Measurements from ENCODE around the gene PTRHD1. TPM values are rescaled to one million over a fixed set of nuclear protein-coding genes. Genes with fewer than 3 reads are reported as not detected.

Gene PTRHD1
- total RNA-seq, 1 donor from 2014 or later, result 42.7 TPM

- Mint-ChIP-seq H3K27me3 (ENCODE audit: low read depth) (no peaks in the 10 kb centered on the region), H3K4me3 (no peak overlapping the region), H3K36me3 (ENCODE audit: low read depth) (peaks cover 22% of the 10 kb centered on the region), H3K9me3 (no peaks in the 10 kb centered on the region), H3K4me1 (no peaks in the 10 kb centered on the region), H3K27ac (ENCODE audit: unreplicated experiment) (no peak overlapping the region)
- TF ChIP-seq, protein P1, sequence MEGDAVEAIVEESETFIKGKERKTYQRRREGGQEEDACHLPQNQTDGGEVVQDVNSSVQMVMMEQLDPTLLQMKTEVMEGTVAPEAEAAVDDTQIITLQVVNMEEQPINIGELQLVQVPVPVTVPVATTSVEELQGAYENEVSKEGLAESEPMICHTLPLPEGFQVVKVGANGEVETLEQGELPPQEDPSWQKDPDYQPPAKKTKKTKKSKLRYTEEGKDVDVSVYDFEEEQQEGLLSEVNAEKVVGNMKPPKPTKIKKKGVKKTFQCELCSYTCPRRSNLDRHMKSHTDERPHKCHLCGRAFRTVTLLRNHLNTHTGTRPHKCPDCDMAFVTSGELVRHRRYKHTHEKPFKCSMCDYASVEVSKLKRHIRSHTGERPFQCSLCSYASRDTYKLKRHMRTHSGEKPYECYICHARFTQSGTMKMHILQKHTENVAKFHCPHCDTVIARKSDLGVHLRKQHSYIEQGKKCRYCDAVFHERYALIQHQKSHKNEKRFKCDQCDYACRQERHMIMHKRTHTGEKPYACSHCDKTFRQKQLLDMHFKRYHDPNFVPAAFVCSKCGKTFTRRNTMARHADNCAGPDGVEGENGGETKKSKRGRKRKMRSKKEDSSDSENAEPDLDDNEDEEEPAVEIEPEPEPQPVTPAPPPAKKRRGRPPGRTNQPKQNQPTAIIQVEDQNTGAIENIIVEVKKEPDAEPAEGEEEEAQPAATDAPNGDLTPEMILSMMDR (conservative IDR thresholded peaks at IDR 0.05), result no peak
- no peak for DNase-seq (ENCODE audit: low read depth, low spot score)
Measured at GRCh38 chr2:24763843-24764242, 29.3 kb downstream of the PTRHD1 start.

- Mint-ChIP-seq H3K27me3 (ENCODE audit: low read depth) (no peaks in the 10 kb centered on the region), H3K4me3 (no peak overlapping the region), H3K4me1 (no peaks in the 10 kb centered on the region), H3K36me3 (ENCODE audit: low read depth) (peaks cover 25% of the 10 kb centered on the region), H3K9me3 (no peaks in the 10 kb centered on the region), H3K27ac (ENCODE audit: unreplicated experiment) (no peak overlapping the region)
- no peak for DNase-seq (ENCODE audit: low read depth, low spot score)
- TF ChIP-seq, protein P1 (conservative IDR thresholded peaks at IDR 0.05), result no peak
Measured at GRCh38 chr2:24762518-24762917, 30.7 kb downstream of the PTRHD1 start.

GRCh38 chr2:24761866-24762265 is 31.3 kb downstream of the PTRHD1 start:
- no peak for DNase-seq (ENCODE audit: low read depth, low spot score)
- H3K27me3 Mint-ChIP-seq (ENCODE audit: low read depth), result no peaks in the 10 kb centered on the region
- no peaks in the 10 kb centered on the region for H3K9me3 Mint-ChIP-seq
- H3K4me1 Mint-ChIP-seq, result no peaks in the 10 kb centered on the region
- peaks cover 24% of the 10 kb centered on the region for H3K36me3 Mint-ChIP-seq (ENCODE audit: low read depth)
- no peak overlapping the region for H3K27ac Mint-ChIP-seq (ENCODE audit: unreplicated experiment)
- no peak overlapping the region for H3K4me3 Mint-ChIP-seq
- TF ChIP-seq, protein P1 (conservative IDR thresholded peaks at IDR 0.05), result no peak

DNA sequence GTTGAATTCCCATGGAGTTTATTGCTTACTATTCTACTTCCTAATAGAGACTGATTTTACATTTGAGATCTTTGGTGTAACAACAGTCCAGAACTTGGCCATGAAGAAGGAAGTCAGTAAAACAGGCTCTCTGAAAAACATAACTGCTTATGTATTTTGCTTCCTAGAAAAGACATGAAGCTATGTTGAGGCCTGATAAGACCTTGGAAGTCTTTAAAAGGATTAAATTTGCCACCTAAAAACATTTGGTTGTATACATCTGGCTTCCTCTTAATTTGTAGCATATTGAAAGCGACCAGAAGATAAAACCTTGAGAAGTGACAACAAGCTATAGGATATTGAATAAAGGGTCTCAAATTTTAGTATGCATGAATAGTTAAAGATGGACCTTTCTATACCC is 36.4 kb downstream of the PTRHD1 start:
- no peak overlapping the region for H3K27ac Mint-ChIP-seq (ENCODE audit: unreplicated experiment)
- no peak overlapping the region for H3K4me3 Mint-ChIP-seq
- no peaks in the 10 kb centered on the region for H3K4me1 Mint-ChIP-seq

DNA sequence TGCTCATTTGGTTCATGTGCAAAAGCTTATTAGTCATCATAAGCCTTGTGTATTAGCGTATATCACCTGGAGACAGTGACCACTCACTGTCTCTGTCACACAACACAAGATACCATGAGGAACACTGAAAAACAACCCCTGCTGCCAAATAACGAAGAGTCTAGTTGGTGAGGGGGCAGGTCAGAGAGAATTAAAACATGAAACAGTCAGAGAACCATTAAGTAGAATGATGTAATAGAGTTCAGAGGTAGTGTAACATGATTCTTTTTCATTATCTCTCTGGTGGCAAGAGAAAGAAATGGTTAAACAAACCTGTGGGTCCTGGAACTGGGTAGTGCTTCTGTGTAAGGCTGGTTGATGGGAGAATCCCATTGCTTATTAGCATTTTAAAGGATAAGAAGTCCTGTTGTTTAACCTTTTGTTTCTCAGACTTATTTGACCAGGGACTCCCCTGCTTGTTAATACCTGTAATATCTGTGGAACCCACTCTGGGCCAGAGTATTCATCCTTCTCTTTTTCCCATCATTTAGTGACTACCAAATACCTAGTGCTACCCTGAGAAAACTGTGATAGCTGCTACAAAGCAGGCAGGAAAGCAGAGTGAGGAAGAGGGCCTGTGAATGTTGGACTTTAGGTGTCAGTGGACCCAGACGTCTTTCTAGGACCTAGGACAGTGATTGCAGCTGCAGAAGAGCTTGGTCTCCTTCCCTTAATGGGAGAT is 38.0 kb downstream of the PTRHD1 start:
- H3K4me3 Mint-ChIP-seq, result no peak overlapping the region
- no peaks in the 10 kb centered on the region for H3K27me3 Mint-ChIP-seq (ENCODE audit: low read depth)
- no peaks in the 10 kb centered on the region for H3K4me1 Mint-ChIP-seq
- DNase-seq (ENCODE audit: low read depth, low spot score), result no peak
- TF ChIP-seq, protein P1 (conservative IDR thresholded peaks at IDR 0.05), result no peak
- peaks cover 6% of the 10 kb centered on the region for H3K36me3 Mint-ChIP-seq (ENCODE audit: low read depth)
- no peaks in the 10 kb centered on the region for H3K9me3 Mint-ChIP-seq
- H3K27ac Mint-ChIP-seq (ENCODE audit: unreplicated experiment), result no peak overlapping the region

More for the DNA sequence above, 36.4 kb downstream of the PTRHD1 start:
- Mint-ChIP-seq H3K9me3 (no peaks in the 10 kb centered on the region), H3K27me3 (ENCODE audit: low read depth) (no peaks in the 10 kb centered on the region), H3K36me3 (ENCODE audit: low read depth) (peaks cover 4% of the 10 kb centered on the region)
- TF ChIP-seq, protein P1 (conservative IDR thresholded peaks at IDR 0.05), result no peak
- no peak for DNase-seq (ENCODE audit: low read depth, low spot score)
